ENCODE data around the gene HADH. TPM values are rescaled to one million over a fixed set of nuclear protein-coding genes. Genes with fewer than 3 reads are reported as not detected.

HADH gene
- total RNA-seq, 1 experiment from 2014 or later = 14.0 TPM

- no peak for DNase-seq (ENCODE audit: low spot score)
Observed at GRCh38 chr4:108058685-108059440, 69.2 kb downstream of the HADH start.

GRCh38 chr4:108060164-108060563, 70.5 kb downstream of the HADH start:
- DNase-seq (ENCODE audit: low spot score) = peak; percentile 44

- no peak for DNase-seq (ENCODE audit: low spot score)
Observed at GRCh38 chr4:108060686-108061321, 71.1 kb downstream of the HADH start.

- no peak for DNase-seq (ENCODE audit: low spot score)
Observed at GRCh38 chr4:108068442-108068841, 78.8 kb downstream of the HADH start.

GRCh38 chr4:108070775-108071174, 81.1 kb downstream of the HADH start:
- no peak for DNase-seq (ENCODE audit: low spot score)

GRCh38 chr4:108072300-108072699, 82.6 kb downstream of the HADH start:
- peak; percentile 12 for DNase-seq (ENCODE audit: low spot score)

- no peak for DNase-seq (ENCODE audit: low spot score)
Observed at GRCh38 chr4:108078024-108078733, 88.5 kb downstream of the HADH start.

GRCh38 chr4:108080747-108081146, 91.1 kb downstream of the HADH start:
- DNase-seq (ENCODE audit: low spot score) = no peak

DNA sequence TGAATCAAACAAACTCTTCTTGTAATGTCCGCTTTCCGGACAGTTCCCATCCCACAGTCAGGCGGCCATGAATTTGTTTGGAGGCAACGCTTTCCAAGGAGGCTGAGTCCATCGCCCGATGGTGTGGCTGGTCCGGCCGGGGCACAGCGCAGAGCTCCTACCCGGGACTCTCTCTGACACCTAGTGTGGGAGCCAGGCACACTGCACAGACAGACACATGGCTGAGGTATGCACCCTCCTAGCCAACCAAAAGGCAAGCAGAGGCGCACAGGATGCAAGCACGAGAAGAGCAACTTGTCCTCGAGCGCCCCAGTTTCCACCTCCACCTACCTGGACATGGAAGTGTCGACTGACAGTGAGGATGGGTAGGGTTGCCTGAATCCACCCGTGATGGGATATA, 91.6 kb downstream of the HADH start:
- DNase-seq (ENCODE audit: low spot score) = no peak

Other genes starting within 250 kb of the HADH start
- gene SGMS2, start 165.0 kb upstream of the HADH start, total RNA-seq (2014; rRNA removed; shearing (Covaris generic)) = 88.1 and 133 TPM in 2 replicates
- 0.34 and 0.64 TPM in 2 replicates for gene CYP2U1, start 58.3 kb upstream of the HADH start, total RNA-seq (2014; rRNA removed; shearing (Covaris generic))
- gene LEF1, start 179.0 kb downstream of the HADH start, total RNA-seq (2014; rRNA removed; shearing (Covaris generic)) = 0.10 and 0.21 TPM in 2 replicates

Measured in HT-29 (cell line).